HPDE6-E6E7 (cell line): ENCODE results near the gene HPCAL1.
"Not testable (repeated sequence)": the region's sequence is repeated elsewhere in the genome, so short reads cannot be mapped to it uniquely, and the experiment has no call there.

Experiments used
- DNase-seq: peaks from one replicate; pipeline ENCODE4 v3.0.0; 2011; ENCODE audit warnings: missing footprints; ENCODE audit errors: extremely low spot score

Gene HPCAL1

GRCh38 chr2:10302479-10303180 lies at the start of gene HPCAL1:
Gene HPCAL1 (plus strand): TSS chr2:10302904. CDS start chr2:10419758, 116,854 bp downstream.
- peak; percentile 72 for DNase-seq

GRCh38 chr2:10253596-10254372 lies 48.9 kb upstream of the HPCAL1 start:
- no peak for DNase-seq

DNA sequence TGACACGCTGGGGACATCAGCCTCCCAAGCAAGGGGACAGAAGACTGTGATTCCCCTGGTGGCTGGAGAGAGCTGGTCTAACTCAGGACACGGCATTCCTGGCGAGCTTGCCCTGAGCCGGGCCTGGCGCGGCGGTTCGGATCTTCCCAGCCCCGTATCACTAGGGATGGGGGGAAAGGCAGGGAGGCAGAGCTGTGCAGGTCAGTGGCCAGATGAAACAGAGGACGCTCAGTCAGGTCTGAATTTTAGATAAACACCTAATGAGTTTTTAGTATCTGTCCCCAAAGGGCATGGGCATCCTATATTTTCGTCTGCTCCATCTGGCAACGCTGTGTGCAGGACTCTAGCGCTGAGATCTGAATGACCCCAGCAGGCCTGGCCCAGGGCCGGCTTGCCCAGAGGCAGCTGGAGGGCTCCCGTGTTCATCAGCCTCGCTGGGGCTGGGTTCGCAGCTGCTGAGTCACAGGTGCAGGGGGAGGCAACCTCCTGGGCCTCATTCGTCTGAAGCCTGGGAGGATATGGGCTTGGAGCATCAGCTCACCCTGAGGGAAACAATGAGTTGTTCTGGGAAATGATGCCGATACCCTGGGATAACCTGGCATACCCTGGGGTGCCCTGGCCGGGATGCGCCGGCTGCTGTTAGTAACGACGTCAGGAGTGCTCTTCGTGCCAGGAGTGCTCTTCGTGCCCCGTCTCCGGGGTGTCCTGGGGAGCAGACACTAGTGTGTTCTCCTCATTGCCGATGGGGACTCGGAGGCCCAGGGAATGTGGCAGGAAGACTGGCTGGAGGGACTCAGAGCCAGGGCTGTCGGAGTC lies 48.1 kb upstream of the HPCAL1 start:
- peak; percentile 63 for DNase-seq

DNA sequence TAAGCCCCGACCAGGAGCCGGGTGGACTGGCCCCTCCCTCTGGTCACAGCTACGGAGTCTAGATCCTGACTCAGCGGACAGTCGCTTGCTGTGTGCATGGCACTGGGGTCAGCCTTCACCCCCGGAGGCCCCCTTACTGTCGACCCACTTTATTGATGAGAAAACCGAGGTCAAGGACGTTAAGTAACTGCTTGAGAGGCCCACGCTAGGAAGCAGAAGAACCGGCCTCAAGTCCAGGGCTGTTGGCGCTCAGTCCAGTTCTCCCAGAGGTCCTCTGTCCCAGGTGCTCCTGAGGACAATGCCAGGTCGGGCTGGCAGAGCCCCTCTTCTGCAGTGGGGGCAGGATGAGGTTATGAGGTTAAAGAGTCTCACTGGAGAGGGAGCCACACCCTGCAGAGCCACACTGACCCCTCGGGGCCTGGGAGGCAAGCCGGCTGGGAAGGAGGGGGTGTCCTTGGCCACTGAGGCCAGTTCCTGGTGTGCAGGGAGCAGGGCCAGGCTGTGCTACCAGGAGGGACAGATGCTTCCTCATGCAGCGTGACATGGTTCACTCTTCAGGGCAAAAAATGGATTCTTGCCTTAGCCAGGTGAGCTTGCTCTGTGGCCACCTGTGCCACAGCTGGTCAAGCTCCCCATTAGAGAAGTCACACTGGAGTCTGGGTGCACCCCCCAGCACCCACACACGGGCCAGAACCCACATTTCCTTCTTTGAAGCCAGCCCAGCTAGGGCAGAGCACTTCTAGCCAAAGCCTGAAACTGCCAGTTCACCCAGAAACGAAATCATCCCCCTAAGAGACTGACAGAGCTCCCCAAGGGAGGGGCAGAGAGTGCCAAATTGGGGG lies 47.3 kb upstream of the HPCAL1 start:
- DNase-seq: no peak

GRCh38 chr2:10256031-10256514 lies 46.6 kb upstream of the HPCAL1 start:
- DNase-seq: no peak

- no peak for DNase-seq
These were observed 46.1 kb upstream of the HPCAL1 start for GRCh38 chr2:10256515-10257031.

GRCh38 chr2:10257036-10257435 lies 45.7 kb upstream of the HPCAL1 start:
- no peak for DNase-seq

- DNase-seq: no peak
These were observed 45.1 kb upstream of the HPCAL1 start for GRCh38 chr2:10257500-10258147.

DNA sequence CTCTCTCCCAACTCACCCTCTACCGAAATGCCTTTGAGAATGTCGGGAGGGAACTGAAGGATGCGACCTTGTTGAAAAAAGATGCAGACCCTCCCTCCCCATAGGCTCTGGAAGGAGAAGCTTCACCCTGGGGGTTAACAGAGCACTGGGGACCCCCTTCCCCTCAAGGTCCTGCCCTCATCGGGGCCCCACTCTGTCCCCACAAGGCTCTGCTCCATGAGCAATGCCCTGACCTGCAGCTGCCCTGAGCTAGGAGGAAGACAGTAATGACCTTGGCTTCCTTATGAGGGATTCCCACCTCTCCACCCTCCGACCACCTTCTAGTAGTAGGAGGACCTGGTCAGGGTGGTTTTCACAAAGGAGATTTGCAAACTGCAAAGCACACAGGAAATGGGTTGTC lies 44.4 kb upstream of the HPCAL1 start:
- DNase-seq: no peak

DNA sequence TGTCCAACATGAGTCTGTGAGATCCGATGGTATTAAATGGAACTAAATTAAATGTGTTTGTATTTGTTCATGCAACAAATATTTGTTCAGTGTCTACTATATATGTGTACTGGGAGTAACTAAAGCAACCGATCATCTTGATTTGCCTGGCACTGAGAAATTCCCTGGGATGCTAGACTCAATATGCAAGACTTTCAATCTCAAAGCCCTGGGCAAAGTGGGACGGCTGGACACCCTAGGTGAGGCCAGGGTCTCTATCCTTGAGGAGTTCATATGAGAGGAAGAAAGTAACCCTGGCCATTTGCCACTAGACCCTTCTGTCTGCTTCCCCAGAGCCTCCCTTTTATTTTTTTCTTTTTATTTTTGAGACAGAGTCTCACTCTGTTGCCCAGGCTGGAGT lies 44.0 kb upstream of the HPCAL1 start:
- no peak for DNase-seq

- no peak for DNase-seq
These were observed 42.6 kb upstream of the HPCAL1 start for GRCh38 chr2:10260130-10260529.

- DNase-seq: not testable (repeated sequence)
These were observed 39.2 kb upstream of the HPCAL1 start for GRCh38 chr2:10263526-10263925.

- no peak for DNase-seq
These were observed 38.0 kb upstream of the HPCAL1 start for GRCh38 chr2:10264506-10265328.

DNA sequence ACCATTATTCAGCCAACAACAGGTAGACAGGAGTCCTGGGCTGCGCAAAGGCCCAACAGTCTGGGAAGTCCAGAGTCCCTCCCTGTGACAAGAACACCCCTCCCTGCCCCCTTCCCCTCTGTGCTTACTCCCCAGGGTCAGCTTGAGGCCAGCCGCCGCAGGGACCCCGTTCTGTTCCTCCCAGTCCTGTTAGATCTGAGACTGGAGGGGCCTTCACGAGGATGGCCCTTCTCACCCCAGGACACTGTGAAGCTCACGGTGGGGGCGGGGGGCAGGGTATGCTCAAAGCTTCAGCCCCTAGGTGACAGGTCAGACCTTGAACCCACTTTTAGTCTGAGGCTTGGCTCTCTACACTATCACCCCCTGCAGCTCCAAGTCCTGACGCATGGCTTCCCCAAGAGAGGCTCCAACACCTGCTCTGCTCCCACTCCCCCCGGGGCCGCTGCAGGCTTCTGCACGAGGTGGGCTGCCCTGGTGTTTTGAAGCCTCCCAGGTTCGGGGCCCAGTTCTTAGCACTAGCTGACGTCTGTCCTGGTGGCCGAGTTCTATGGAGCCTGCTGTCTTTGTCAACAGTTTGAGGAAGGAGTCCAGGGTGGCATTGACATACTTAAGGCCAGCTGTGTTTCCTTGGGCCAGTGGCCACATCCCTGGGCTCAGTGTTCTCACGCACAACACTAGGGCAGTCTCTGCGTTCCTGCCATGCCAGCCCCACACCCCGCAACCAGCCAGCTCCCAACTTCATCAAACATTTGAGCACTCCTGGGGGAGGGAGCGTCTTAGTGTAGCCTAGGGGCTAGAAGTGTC lies 37.2 kb upstream of the HPCAL1 start:
- DNase-seq: no peak

GRCh38 chr2:10266133-10266620 lies 36.5 kb upstream of the HPCAL1 start:
- no peak for DNase-seq

GRCh38 chr2:10267036-10267435 lies 35.7 kb upstream of the HPCAL1 start:
- no peak for DNase-seq

DNA sequence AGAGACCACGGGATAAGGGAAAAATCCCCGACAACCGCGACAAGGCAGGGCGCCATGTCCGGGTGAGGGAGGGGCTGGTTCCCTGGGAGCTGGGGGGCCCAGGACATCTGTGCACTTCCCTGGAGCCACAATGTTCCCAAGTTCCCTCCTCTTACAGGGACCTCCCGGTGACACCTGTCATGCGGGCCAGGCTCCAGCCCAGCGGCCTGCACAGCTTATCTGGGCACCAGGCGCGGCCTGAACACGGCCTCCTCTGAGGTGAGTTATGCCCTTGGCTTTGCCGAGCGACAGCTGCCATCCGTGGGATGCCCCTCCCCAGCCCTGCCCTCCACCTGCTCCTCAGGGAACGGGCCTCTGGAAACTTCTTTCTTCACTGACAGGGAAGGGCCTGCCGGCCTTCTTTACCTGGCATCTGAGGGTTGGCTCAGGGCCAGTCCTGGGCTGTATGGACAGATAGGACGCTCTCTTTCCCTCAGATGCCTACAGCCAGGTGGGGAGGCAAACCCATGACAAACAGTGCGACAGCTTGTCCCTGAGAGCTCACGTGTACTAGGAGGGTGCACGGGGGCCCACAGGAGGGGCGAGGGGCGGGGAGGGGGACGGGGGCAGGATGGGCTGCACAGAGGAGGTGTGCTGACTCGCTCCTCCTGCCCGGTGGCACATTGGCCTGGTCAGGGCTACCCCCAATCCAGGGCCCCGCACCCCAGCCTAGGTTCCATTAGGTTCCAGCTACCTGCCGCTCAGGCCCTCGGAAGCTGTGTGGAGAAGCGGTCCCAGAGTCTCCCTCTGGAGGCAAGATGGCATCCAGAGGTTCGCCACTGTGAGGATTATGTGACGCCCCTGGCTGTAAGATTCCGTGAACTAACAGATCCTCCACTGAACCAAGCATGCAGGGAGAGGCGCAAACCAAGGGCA lies 34.9 kb upstream of the HPCAL1 start:
- DNase-seq: no peak

DNA sequence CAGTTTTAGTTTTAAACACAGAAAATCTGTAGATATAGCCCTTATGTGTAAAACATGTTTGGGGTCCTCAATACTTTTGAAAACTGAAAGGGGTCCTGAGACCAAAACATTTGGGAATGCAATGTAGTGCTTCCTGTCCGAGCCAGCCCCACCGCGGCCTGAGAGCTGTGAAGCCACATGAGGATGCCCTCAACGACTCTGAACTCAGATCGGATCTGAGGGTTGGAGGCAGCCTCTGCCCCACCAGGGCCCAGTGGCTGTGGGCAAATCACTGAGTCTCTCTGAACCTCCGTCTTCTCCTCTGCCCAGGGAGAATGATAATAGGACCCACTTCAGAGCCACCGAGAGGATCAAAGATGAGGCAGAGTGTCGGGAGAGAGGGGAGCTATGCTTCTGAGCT lies 33.4 kb upstream of the HPCAL1 start:
- DNase-seq: no peak
